ENCODE results near the gene DFFB. TPM values are rescaled to one million over a fixed set of nuclear protein-coding genes. Genes with fewer than 3 reads are reported as not detected.

DFFB gene
- polyA plus RNA-seq, 1 donor from 2014 or later, result 20.2 TPM

DNA sequence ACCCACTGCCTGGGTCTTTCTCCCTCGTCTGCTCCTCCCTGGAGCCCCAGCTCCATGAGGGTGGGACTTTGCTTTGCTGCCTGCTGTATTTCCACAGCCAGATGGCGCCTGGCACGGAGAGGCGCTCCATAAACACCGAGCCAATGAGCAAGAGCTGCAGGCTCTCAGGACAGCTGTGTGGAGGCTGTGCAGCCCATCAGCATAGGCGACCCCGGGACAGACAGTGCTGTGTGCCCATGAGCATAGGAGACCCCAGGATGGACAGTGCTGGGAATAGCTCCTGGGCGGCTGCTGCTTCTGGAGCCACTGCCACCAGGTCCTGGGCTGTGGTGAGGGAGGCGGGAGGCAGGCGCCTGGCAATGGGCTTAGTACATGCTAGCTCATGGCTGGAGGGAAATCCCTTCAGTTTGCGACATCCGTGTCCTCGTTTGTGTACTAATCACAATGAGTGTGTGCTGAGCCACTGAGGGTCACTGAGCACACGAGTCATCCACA, 29.4 kb upstream of the DFFB start:
- Histone ChIP-seq H3K9ac (ENCODE audit: low read length) (no peak overlapping the region), H3F3A (ENCODE audit: insufficient read depth, low read length, poor library complexity, severe bottlenecking) (no peaks in the 10 kb centered on the region), H3K9me2 (ENCODE audit: insufficient read depth, low read length) (no peaks in the 10 kb centered on the region), H3K9me3 (ENCODE audit: low read length) (no peaks in the 10 kb centered on the region), H3K27ac (ENCODE audit: low read length) (no peak overlapping the region), H3K36me3 (ENCODE audit: insufficient read depth, low read length) (no peaks in the 10 kb centered on the region), H3K4me2 (ENCODE audit: low read length) (no peak overlapping the region), H3K27me3 (ENCODE audit: insufficient read depth, low read depth, low read length) (no peaks in the 10 kb centered on the region), H4K20me1 (ENCODE audit: insufficient read depth) (no peaks in the 10 kb centered on the region), H2AFZ (ENCODE audit: low read depth, low read length) (no peak overlapping the region), H3K79me2 (replicated peaks; ENCODE audit: insufficient read depth, low read length) (no peaks in the 10 kb centered on the region), H3K4me3 (ENCODE audit: low read length) (no peak overlapping the region)
- TF ChIP-seq POLR2AphosphoS5 (IDR thresholded peaks at IDR 0.05) (no peak), EZH2 (IDR thresholded peaks at IDR 0.05; ENCODE audit: borderline replicate concordance, insufficient read depth, low read length, poor library complexity, severe bottlenecking) (no peak), SMC3 (conservative IDR thresholded peaks at IDR 0.05; ENCODE audit: poor library complexity) (no peak), TAF1 (IDR thresholded peaks at IDR 0.05; ENCODE audit: low read depth) (no peak), EP300 (conservative IDR thresholded peaks at IDR 0.05; ENCODE audit: poor library complexity, severe bottlenecking) (no peak), RAD21 (conservative IDR thresholded peaks at IDR 0.05) (no peak), MXI1 (conservative IDR thresholded peaks at IDR 0.05; ENCODE audit: poor library complexity, severe bottlenecking) (no peak)
- TF ChIP-seq, protein P1, sequence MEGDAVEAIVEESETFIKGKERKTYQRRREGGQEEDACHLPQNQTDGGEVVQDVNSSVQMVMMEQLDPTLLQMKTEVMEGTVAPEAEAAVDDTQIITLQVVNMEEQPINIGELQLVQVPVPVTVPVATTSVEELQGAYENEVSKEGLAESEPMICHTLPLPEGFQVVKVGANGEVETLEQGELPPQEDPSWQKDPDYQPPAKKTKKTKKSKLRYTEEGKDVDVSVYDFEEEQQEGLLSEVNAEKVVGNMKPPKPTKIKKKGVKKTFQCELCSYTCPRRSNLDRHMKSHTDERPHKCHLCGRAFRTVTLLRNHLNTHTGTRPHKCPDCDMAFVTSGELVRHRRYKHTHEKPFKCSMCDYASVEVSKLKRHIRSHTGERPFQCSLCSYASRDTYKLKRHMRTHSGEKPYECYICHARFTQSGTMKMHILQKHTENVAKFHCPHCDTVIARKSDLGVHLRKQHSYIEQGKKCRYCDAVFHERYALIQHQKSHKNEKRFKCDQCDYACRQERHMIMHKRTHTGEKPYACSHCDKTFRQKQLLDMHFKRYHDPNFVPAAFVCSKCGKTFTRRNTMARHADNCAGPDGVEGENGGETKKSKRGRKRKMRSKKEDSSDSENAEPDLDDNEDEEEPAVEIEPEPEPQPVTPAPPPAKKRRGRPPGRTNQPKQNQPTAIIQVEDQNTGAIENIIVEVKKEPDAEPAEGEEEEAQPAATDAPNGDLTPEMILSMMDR (IDR thresholded peaks at IDR 0.05; ENCODE audit: poor library complexity, severe bottlenecking), result no peak
- TF ChIP-seq, protein P2, sequence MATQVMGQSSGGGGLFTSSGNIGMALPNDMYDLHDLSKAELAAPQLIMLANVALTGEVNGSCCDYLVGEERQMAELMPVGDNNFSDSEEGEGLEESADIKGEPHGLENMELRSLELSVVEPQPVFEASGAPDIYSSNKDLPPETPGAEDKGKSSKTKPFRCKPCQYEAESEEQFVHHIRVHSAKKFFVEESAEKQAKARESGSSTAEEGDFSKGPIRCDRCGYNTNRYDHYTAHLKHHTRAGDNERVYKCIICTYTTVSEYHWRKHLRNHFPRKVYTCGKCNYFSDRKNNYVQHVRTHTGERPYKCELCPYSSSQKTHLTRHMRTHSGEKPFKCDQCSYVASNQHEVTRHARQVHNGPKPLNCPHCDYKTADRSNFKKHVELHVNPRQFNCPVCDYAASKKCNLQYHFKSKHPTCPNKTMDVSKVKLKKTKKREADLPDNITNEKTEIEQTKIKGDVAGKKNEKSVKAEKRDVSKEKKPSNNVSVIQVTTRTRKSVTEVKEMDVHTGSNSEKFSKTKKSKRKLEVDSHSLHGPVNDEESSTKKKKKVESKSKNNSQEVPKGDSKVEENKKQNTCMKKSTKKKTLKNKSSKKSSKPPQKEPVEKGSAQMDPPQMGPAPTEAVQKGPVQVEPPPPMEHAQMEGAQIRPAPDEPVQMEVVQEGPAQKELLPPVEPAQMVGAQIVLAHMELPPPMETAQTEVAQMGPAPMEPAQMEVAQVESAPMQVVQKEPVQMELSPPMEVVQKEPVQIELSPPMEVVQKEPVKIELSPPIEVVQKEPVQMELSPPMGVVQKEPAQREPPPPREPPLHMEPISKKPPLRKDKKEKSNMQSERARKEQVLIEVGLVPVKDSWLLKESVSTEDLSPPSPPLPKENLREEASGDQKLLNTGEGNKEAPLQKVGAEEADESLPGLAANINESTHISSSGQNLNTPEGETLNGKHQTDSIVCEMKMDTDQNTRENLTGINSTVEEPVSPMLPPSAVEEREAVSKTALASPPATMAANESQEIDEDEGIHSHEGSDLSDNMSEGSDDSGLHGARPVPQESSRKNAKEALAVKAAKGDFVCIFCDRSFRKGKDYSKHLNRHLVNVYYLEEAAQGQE (IDR thresholded peaks at IDR 0.05; ENCODE audit: borderline replicate concordance), result no peak

DNA sequence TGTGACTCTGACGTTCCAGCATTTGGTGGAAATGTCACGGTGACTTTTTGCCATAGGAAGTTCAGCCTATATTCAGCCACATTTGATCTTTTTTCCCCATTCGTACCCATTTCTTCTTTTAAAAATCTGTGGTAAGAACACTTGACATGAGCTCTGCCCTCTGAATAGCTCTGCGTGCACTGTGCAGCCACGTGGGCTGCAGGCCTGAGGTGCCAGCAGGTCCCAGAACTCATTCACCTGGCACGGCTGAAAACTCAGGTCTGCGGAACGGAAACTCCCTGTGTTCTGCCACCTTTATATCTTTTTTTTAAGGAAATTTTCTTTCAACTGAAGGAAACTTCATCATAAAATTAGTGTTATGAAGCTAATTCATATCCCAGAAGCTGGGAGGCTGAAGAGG, 28.9 kb upstream of the DFFB start:
- no peak overlapping the region for H3K27ac ChIP-seq (ENCODE audit: low read length)
- H3K79me2 ChIP-seq (replicated peaks; ENCODE audit: insufficient read depth, low read length), result no peaks in the 10 kb centered on the region
- H3K9me2 ChIP-seq (ENCODE audit: insufficient read depth, low read length), result no peaks in the 10 kb centered on the region
- TF ChIP-seq POLR2AphosphoS5 (IDR thresholded peaks at IDR 0.05) (no peak), RAD21 (conservative IDR thresholded peaks at IDR 0.05) (no peak), SMC3 (conservative IDR thresholded peaks at IDR 0.05; ENCODE audit: poor library complexity) (no peak), EP300 (conservative IDR thresholded peaks at IDR 0.05; ENCODE audit: poor library complexity, severe bottlenecking) (no peak), TAF1 (IDR thresholded peaks at IDR 0.05; ENCODE audit: low read depth) (no peak), EZH2 (IDR thresholded peaks at IDR 0.05; ENCODE audit: borderline replicate concordance, insufficient read depth, low read length, poor library complexity, severe bottlenecking) (no peak), MXI1 (conservative IDR thresholded peaks at IDR 0.05; ENCODE audit: poor library complexity, severe bottlenecking) (no peak)
- TF ChIP-seq, protein P2 (IDR thresholded peaks at IDR 0.05; ENCODE audit: borderline replicate concordance), result no peak
- TF ChIP-seq, protein P1 (IDR thresholded peaks at IDR 0.05; ENCODE audit: poor library complexity, severe bottlenecking), result no peak
- H3K4me2 ChIP-seq (ENCODE audit: low read length), result no peak overlapping the region
- no peaks in the 10 kb centered on the region for H4K20me1 ChIP-seq (ENCODE audit: insufficient read depth)
- no peaks in the 10 kb centered on the region for H3K36me3 ChIP-seq (ENCODE audit: insufficient read depth, low read length)
- H3K9ac ChIP-seq (ENCODE audit: low read length), result no peak overlapping the region
- no peak overlapping the region for H3K4me3 ChIP-seq (ENCODE audit: low read length)
- no peak overlapping the region for H2AFZ ChIP-seq (ENCODE audit: low read depth, low read length)
- no peaks in the 10 kb centered on the region for H3K27me3 ChIP-seq (ENCODE audit: insufficient read depth, low read depth, low read length)
- H3K9me3 ChIP-seq (ENCODE audit: low read length), result no peaks in the 10 kb centered on the region
- H3F3A ChIP-seq (ENCODE audit: insufficient read depth, low read length, poor library complexity, severe bottlenecking), result no peaks in the 10 kb centered on the region

Measured in neural cell (in vitro differentiated cells).